Panc1 (cell line): ENCODE data around the gene CYP27B1. TPM values are rescaled to one million over a fixed set of nuclear protein-coding genes. Genes with fewer than 3 reads are reported as not detected.

Experiments
- ATAC-seq: fragments of 200-7000 bp; cut with Tn5 transposase; 2 replicates; pipeline ENCODE4 v1.9.1; 2020; ENCODE audit warnings: mild to moderate bottlenecking, moderate library complexity
- BruUV-seq: library from RNA; stranded (reverse); fragments of 400-500 nt; replicated peaks from 2 replicates; lab custom pipeline; 2021; lab: Mats Ljungman, UMichigan
- CTCF ChIA-PET: fragments of 300-600 bp; sonication (Branson Sonifier 250); formaldehyde crosslinking; loops from one replicate; lab custom pipeline; 2022; ENCODE audit warnings: antibody characterized with exemption; lab: Charles Lee
- POLR2A ChIA-PET: fragments of 300-600 bp; sonication (Branson Sonifier 250); formaldehyde crosslinking; loops from one replicate; lab custom pipeline; 2022; ENCODE audit warnings: antibody characterized with exemption; lab: Charles Lee
- DNase-seq: peaks from one replicate; pipeline ENCODE4 v3.0.0-alpha.2; 2010; ENCODE audit warnings: low read depth, low spot score
- H3K27ac ChIP-seq: 2 replicates; pipeline ENCODE4 v1.5.1; 2011; ENCODE audit warnings: mild to moderate bottlenecking, low read length, inconsistent platforms
- H3K27me3 ChIP-seq: fragments of 200-500 bp; sonication (Bioruptor generic); 2 replicates; pipeline ENCODE4 v1.6.0; 2014; ENCODE audit warnings: low read length, inconsistent platforms; ENCODE audit not compliant: control insufficient read depth, insufficient read depth
- H3K36me3 ChIP-seq: fragments of 200-500 bp; sonication (Bioruptor generic); 2 replicates; pipeline ENCODE4 v1.5.1; 2014; ENCODE audit warnings: inconsistent platforms, mild to moderate bottlenecking, low read length, moderate library complexity; ENCODE audit not compliant: control insufficient read depth, insufficient read depth
- H3K4me1 ChIP-seq: 2 replicates; pipeline ENCODE4 v1.5.1; 2011; ENCODE audit warnings: inconsistent platforms, mild to moderate bottlenecking, low read length, moderate library complexity; ENCODE audit not compliant: control insufficient read depth, insufficient read depth
- H3K4me3 ChIP-seq, 2 experiments: 2 replicates each; pipeline ENCODE4 v1.5.1; 2011 to 2012; ENCODE audit warnings: low read depth in 2 of 2, low read length in 2 of 2, mild to moderate bottlenecking in 2 of 2, inconsistent platforms in 1 of 2, moderate library complexity in 1 of 2
- H3K9me3 ChIP-seq: fragments of 200-500 bp; sonication (Bioruptor generic); 2 replicates; pipeline ENCODE4 v1.5.1; 2014; ENCODE audit warnings: low read depth, mild to moderate bottlenecking, inconsistent platforms, low read length, moderate library complexity; ENCODE audit not compliant: control insufficient read depth, insufficient read depth
- POLR2AphosphoS5 ChIP-seq: IDR thresholded peaks from 2 replicates; pipeline ENCODE4 v1.6.1; 2012; ENCODE audit warnings: mild to moderate bottlenecking, low read depth, low read length, moderate library complexity
- SIN3A ChIP-seq: IDR thresholded peaks from 2 replicates; pipeline ENCODE4 v1.6.1; 2012; ENCODE audit warnings: low read depth, mild to moderate bottlenecking, low read length, moderate library complexity, borderline replicate concordance; ENCODE audit not compliant: insufficient read depth
- TCF7L2 ChIP-seq: IDR thresholded peaks from 2 replicates; pipeline ENCODE4 v1.6.1; 2011; ENCODE audit warnings: mild to moderate bottlenecking, low read depth, low read length, inconsistent platforms
- in situ Hi-C: cut with HindIII; loops from 2 replicates; pipeline ENCODE4 v1.10.0; 2016; ENCODE audit warnings: low sequenced_read_pairs, low pct_unique_long_range_greater_than_20kb
- intact Hi-C: fragments of 100-400 bp; cut with micrococcal nuclease; formaldehyde crosslinking; loops from one replicate; pipeline ENCODE4 v1.10.0; 2022; ENCODE audit not compliant: unreplicated experiment
- total RNA-seq: library from RNA; stranded (reverse); gene quantifications from one replicate; pipeline ENCODE4 v1.2.1, GENCODE V29; 2021; ENCODE audit not compliant: unreplicated experiment
- TF ChIP-seq, protein P1 (sequence below): fragments of 450-650 bp; IDR thresholded peaks from 2 replicates; pipeline ENCODE4 v1.5.1; 2017; ENCODE audit warnings: mild to moderate bottlenecking
- TF ChIP-seq, protein P2 (sequence below), 2 experiments: IDR thresholded peaks; 2 replicates each; pipeline ENCODE4 v1.6.1; 2011 to 2012; ENCODE audit warnings: low read depth in 2 of 2, control low read depth in 1 of 2, low read length in 1 of 2, mild to moderate bottlenecking in 1 of 2, moderate library complexity in 1 of 2; ENCODE audit not compliant: insufficient read depth in 1 of 2

The CYP27B1 gene
- total RNA-seq, 1 experiment from 2014 or later: 4.0 TPM

DNA sequence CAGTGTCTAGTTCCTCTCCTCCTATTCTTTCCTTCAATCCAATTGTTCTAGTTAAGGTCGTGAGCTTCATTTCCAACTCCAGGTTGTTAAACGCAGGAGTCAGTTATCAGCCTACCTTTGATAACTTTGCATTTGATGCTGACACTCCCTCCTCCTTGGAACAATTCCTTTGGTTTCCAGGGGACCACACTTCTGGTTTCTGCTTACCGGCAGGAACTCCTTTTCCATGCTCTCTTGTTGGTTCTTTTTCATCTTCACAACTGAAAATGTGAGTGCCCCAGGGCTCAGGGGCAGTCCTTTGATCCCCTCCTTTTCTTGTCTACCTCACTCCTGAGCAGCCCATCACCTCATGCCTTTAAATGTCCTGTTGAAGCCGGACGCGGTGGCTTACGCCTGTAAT lies 10.5 kb upstream of the CYP27B1 start:
- peaks cover 4% of the 10 kb centered on the region; the same call in 1 of the 2 replicates for H3K4me1 ChIP-seq
- no peaks in the 10 kb centered on the region for H3K9me3 ChIP-seq
- H3K4me3 ChIP-seq: no peak overlapping the region
- in situ Hi-C loops: no loop called here
- TF ChIP-seq TCF7L2 (no peak), POLR2AphosphoS5 (no peak), SIN3A (no peak)
- TF ChIP-seq, protein P1, sequence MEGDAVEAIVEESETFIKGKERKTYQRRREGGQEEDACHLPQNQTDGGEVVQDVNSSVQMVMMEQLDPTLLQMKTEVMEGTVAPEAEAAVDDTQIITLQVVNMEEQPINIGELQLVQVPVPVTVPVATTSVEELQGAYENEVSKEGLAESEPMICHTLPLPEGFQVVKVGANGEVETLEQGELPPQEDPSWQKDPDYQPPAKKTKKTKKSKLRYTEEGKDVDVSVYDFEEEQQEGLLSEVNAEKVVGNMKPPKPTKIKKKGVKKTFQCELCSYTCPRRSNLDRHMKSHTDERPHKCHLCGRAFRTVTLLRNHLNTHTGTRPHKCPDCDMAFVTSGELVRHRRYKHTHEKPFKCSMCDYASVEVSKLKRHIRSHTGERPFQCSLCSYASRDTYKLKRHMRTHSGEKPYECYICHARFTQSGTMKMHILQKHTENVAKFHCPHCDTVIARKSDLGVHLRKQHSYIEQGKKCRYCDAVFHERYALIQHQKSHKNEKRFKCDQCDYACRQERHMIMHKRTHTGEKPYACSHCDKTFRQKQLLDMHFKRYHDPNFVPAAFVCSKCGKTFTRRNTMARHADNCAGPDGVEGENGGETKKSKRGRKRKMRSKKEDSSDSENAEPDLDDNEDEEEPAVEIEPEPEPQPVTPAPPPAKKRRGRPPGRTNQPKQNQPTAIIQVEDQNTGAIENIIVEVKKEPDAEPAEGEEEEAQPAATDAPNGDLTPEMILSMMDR: no peak
- TF ChIP-seq, protein P2, sequence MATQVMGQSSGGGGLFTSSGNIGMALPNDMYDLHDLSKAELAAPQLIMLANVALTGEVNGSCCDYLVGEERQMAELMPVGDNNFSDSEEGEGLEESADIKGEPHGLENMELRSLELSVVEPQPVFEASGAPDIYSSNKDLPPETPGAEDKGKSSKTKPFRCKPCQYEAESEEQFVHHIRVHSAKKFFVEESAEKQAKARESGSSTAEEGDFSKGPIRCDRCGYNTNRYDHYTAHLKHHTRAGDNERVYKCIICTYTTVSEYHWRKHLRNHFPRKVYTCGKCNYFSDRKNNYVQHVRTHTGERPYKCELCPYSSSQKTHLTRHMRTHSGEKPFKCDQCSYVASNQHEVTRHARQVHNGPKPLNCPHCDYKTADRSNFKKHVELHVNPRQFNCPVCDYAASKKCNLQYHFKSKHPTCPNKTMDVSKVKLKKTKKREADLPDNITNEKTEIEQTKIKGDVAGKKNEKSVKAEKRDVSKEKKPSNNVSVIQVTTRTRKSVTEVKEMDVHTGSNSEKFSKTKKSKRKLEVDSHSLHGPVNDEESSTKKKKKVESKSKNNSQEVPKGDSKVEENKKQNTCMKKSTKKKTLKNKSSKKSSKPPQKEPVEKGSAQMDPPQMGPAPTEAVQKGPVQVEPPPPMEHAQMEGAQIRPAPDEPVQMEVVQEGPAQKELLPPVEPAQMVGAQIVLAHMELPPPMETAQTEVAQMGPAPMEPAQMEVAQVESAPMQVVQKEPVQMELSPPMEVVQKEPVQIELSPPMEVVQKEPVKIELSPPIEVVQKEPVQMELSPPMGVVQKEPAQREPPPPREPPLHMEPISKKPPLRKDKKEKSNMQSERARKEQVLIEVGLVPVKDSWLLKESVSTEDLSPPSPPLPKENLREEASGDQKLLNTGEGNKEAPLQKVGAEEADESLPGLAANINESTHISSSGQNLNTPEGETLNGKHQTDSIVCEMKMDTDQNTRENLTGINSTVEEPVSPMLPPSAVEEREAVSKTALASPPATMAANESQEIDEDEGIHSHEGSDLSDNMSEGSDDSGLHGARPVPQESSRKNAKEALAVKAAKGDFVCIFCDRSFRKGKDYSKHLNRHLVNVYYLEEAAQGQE (IDR thresholded peaks at IDR 0.05; ENCODE audit: insufficient read depth in 1 of 2, low read depth in 2 of 2, low read length in 1 of 2): no peak
- H3K27ac ChIP-seq: no peak overlapping the region
- DNase-seq (no peak), ATAC-seq (no peak)
- intact Hi-C loops: no loop called here
- H3K36me3 ChIP-seq: 0 out of 2 replicates have a peak, but pooled peaks cover 2% of the 10 kb centered on the region
- no TSS peak for BruUV-seq
- H3K27me3 ChIP-seq: no peaks in the 10 kb centered on the region
- ChIA-PET CTCF (interaction anchor here (0.7 kb wide), 1 partner anchor 19 kb away, joined by 6 read pairs; no protein-coding TSS in a partner anchor), POLR2A (no interaction called here)

DNA sequence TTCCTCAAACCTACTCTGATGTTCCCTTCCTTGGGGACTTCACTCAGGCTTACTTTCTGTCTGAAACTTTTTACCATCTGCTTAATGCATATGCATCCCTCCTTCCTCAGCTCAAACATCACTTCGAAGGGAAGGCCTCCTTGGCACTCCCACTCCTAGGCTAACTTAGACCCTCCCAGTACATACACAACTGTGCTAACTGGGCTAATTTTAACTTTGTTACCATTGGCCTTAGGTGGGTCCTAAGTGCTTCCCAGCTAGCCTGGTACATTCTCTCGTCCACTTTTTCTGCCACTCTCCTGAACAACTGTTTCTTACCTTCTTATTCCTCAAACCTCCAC lies 9.3 kb upstream of the CYP27B1 start:
- H3K9me3 ChIP-seq: no peaks in the 10 kb centered on the region
- in situ Hi-C loops: no loop called here
- peaks cover 2% of the 10 kb centered on the region; the same call in 1 of the 2 replicates for H3K36me3 ChIP-seq
- ChIA-PET POLR2A (no interaction called here), CTCF (no interaction called here)
- TF ChIP-seq, protein P1: no peak; the same call in 1 of the 2 replicates
- no peak for TF ChIP-seq TCF7L2
- TF ChIP-seq, protein P2 (IDR thresholded peaks at IDR 0.05; ENCODE audit: insufficient read depth in 1 of 2, low read depth in 2 of 2, low read length in 1 of 2): no peak
- no peak for TF ChIP-seq SIN3A
- TF ChIP-seq POLR2AphosphoS5: no peak
- H3K27me3 ChIP-seq: no peaks in the 10 kb centered on the region
- ATAC-seq: no peak
- no peak overlapping the region for H3K27ac ChIP-seq
- H3K4me1 ChIP-seq: peaks cover 4% of the 10 kb centered on the region; the same call in 1 of the 2 replicates
- no peak for DNase-seq
- no peak overlapping the region for H3K4me3 ChIP-seq
- no TSS peak for BruUV-seq
- intact Hi-C loops: no loop called here
